ENCODE measurements around the gene PDGFD. TPM values are rescaled to one million over a fixed set of nuclear protein-coding genes. Genes with fewer than 3 reads are reported as not detected.

Gene PDGFD
- total RNA-seq, 2 donors from 2014 or later: 2.3 to 4.8 TPM

DNA sequence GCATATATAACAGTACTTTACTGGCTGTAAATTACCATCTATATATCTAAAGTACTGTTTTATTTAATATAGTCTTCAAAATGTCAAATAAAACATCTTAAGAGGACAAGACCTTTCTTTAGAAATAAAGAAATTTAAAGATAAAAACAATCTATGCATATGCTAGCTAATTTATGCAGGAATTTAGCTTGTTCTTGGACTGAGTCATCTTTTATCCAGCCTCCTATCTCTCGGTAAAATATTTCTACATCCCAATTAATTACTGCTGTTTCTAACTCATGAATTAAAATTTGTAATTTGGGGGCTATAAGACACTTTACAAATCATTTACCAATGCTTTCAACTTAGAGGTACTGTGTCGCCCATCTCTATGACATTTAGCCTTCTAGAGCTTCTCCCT is 200.3 kb downstream of the PDGFD start:
- Mint-ChIP-seq H3K27ac (no peak overlapping the region), H3K4me1 (peaks cover 2% of the 10 kb centered on the region), H3K27me3 (ENCODE audit: insufficient read depth) (no peaks in the 10 kb centered on the region), H3K4me3 (no peak overlapping the region), H3K36me3 (ENCODE audit: low read depth) (no peaks in the 10 kb centered on the region), H3K9me3 (no peaks in the 10 kb centered on the region)
- no peaks in the 10 kb centered on the region for H3K9me3 ChIP-seq (ENCODE audit: control insufficient read depth, low read length)
- H3K27ac ChIP-seq (ENCODE audit: low read depth, low read length): no peak overlapping the region
- H3K4me1 ChIP-seq (ENCODE audit: control insufficient read depth, insufficient read depth, low read length): no peaks in the 10 kb centered on the region
- H3K27me3 ChIP-seq (ENCODE audit: control insufficient read depth, insufficient read depth, low read length, poor library complexity, severe bottlenecking): no peaks in the 10 kb centered on the region
- H3K9ac ChIP-seq (ENCODE audit: extremely low read depth, low read length, poor library complexity, severe bottlenecking): no peak overlapping the region
- TF ChIP-seq, protein P1, sequence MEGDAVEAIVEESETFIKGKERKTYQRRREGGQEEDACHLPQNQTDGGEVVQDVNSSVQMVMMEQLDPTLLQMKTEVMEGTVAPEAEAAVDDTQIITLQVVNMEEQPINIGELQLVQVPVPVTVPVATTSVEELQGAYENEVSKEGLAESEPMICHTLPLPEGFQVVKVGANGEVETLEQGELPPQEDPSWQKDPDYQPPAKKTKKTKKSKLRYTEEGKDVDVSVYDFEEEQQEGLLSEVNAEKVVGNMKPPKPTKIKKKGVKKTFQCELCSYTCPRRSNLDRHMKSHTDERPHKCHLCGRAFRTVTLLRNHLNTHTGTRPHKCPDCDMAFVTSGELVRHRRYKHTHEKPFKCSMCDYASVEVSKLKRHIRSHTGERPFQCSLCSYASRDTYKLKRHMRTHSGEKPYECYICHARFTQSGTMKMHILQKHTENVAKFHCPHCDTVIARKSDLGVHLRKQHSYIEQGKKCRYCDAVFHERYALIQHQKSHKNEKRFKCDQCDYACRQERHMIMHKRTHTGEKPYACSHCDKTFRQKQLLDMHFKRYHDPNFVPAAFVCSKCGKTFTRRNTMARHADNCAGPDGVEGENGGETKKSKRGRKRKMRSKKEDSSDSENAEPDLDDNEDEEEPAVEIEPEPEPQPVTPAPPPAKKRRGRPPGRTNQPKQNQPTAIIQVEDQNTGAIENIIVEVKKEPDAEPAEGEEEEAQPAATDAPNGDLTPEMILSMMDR (conservative IDR thresholded peaks at IDR 0.05): no peak
- no peaks in the 10 kb centered on the region for H3K36me3 ChIP-seq (ENCODE audit: control insufficient read depth, insufficient read depth, low read length)
- DNase-seq: no peak
- no peak overlapping the region for H3K4me3 ChIP-seq (ENCODE audit: low read length)
- 86% methylated on average over 2 of the region's 2 CpGs; no CpG with 5 or more reads in 1 of the 2 experiments for WGBS, 2 experiments (ENCODE audit: insufficient coverage in 1 of 2, insufficient read length in 1 of 2)

DNA sequence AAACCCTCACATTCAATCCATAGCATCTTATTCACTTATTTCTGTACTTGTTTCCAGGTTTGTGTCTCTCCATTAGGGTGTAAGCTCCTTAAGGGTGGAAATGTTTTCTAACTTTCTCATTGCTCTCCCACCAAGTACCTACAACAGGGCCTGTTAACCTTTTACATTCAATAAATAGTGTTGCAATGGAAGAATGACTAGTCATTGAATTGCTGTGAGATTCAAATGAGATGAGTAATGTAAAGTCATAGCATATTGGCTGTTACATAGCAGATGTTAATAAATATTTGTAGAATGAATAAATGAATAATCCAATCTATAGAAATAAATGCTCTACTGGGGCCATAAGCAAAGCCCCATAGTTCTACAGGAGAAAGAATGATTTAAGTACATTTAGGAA is 202.9 kb downstream of the PDGFD start:
- Mint-ChIP-seq H3K27ac (no peak overlapping the region), H3K36me3 (ENCODE audit: low read depth) (no peaks in the 10 kb centered on the region), H3K4me1 (peaks cover 6% of the 10 kb centered on the region), H3K27me3 (ENCODE audit: insufficient read depth) (no peaks in the 10 kb centered on the region), H3K9me3 (peaks cover 2% of the 10 kb centered on the region), H3K4me3 (no peak overlapping the region)
- peaks cover 5% of the 10 kb centered on the region for H3K9me3 ChIP-seq (ENCODE audit: control insufficient read depth, low read length)
- H3K9ac ChIP-seq (ENCODE audit: extremely low read depth, low read length, poor library complexity, severe bottlenecking): no peak overlapping the region
- H3K27ac ChIP-seq (ENCODE audit: low read depth, low read length): no peak overlapping the region
- H3K4me3 ChIP-seq (ENCODE audit: low read length): no peak overlapping the region
- no peaks in the 10 kb centered on the region for H3K27me3 ChIP-seq (ENCODE audit: control insufficient read depth, insufficient read depth, low read length, poor library complexity, severe bottlenecking)
- DNase-seq: no peak
- TF ChIP-seq, protein P1 (conservative IDR thresholded peaks at IDR 0.05): no peak
- H3K4me1 ChIP-seq (ENCODE audit: control insufficient read depth, insufficient read depth, low read length): no peaks in the 10 kb centered on the region
- no peaks in the 10 kb centered on the region for H3K36me3 ChIP-seq (ENCODE audit: control insufficient read depth, insufficient read depth, low read length)

DNA sequence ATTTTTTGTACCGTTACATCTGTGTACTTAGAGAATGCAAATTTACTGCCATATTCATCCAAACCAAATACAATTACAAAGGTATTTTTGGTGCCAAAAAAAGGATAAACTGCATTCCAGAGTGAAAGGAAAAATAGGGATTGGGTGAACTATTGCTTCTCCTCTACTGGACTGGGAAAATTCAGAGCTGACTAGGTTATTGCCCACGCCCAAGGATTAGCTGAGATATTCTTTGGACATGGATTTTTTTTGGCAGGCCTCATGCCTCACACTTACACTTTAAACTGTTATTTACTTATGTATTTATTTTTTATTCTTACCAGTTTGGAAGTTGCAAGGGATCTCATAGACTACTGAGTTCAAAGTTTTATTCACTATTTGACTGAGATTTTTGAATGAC is 203.8 kb downstream of the PDGFD start:
- H3K9me3 ChIP-seq (ENCODE audit: control insufficient read depth, low read length): peaks cover 5% of the 10 kb centered on the region
- WGBS, 2 experiments (ENCODE audit: insufficient coverage in 1 of 2, insufficient read length in 1 of 2): 100% methylated on average over 1 to 2 of the region's 2 CpGs
- Mint-ChIP-seq H3K9me3 (peaks cover 2% of the 10 kb centered on the region), H3K4me3 (no peak overlapping the region), H3K36me3 (ENCODE audit: low read depth) (no peaks in the 10 kb centered on the region), H3K4me1 (peaks cover 6% of the 10 kb centered on the region), H3K27ac (no peak overlapping the region), H3K27me3 (ENCODE audit: insufficient read depth) (no peaks in the 10 kb centered on the region)
- H3K27ac ChIP-seq (ENCODE audit: low read depth, low read length): no peak overlapping the region
- no peak overlapping the region for H3K4me3 ChIP-seq (ENCODE audit: low read length)
- TF ChIP-seq, protein P1 (conservative IDR thresholded peaks at IDR 0.05): no peak
- no peak for DNase-seq
- H3K4me1 ChIP-seq (ENCODE audit: control insufficient read depth, insufficient read depth, low read length): no peaks in the 10 kb centered on the region
- H3K27me3 ChIP-seq (ENCODE audit: control insufficient read depth, insufficient read depth, low read length, poor library complexity, severe bottlenecking): no peaks in the 10 kb centered on the region
- no peaks in the 10 kb centered on the region for H3K36me3 ChIP-seq (ENCODE audit: control insufficient read depth, insufficient read depth, low read length)
- H3K9ac ChIP-seq (ENCODE audit: extremely low read depth, low read length, poor library complexity, severe bottlenecking): no peak overlapping the region
